SK-N-SH treated with all-trans-retinoic acid at 6 μM for 48 hours (cell line): Measurements from ENCODE around the gene SH3D19.

Experiments used
- ARNTL ChIP-seq: fragments of 450-650 bp; formaldehyde crosslinking; IDR thresholded peaks from 2 replicates; pipeline ENCODE4 v1.5.0; 2020; ENCODE audit warnings: low read depth, mild to moderate bottlenecking, moderate library complexity, borderline replicate concordance
- CSDC2 ChIP-seq: fragments of 250-450 bp; sonication (Bioruptor Pico); IDR thresholded peaks from 2 replicates; pipeline ENCODE4 v1.5.0; 2020; ENCODE audit warnings: mild to moderate bottlenecking, moderate library complexity
- ESRRG ChIP-seq: fragments of 250-450 bp; sonication (Bioruptor Pico); IDR thresholded peaks from 2 replicates; pipeline ENCODE4 v1.6.1; 2021; ENCODE audit warnings: mild to moderate bottlenecking
- ISL1 ChIP-seq: fragments of 250-450 bp; sonication (Bioruptor Pico); IDR thresholded peaks from 2 replicates; pipeline ENCODE4 v2.1.2; 2022; ENCODE audit warnings: mild to moderate bottlenecking, moderate library complexity
- PATZ1 ChIP-seq: fragments of 250-450 bp; sonication (Bioruptor Pico); IDR thresholded peaks from 2 replicates; pipeline ENCODE4 v1.8.0; 2020; ENCODE audit warnings: mild to moderate bottlenecking, moderate library complexity, borderline replicate concordance
- RARB ChIP-seq: fragments of 250-450 bp; sonication (Bioruptor Pico); IDR thresholded peaks from 2 replicates; pipeline ENCODE4 v1.8.0; 2021; ENCODE audit warnings: mild to moderate bottlenecking, moderate library complexity
- TCF4 ChIP-seq: fragments of 250-450 bp; sonication (Bioruptor Pico); IDR thresholded peaks from 2 replicates; pipeline ENCODE4 v1.8.0; 2021; ENCODE audit warnings: mild to moderate bottlenecking, moderate library complexity, borderline replicate concordance
- TOX ChIP-seq: fragments of 250-450 bp; sonication (Bioruptor Pico); IDR thresholded peaks from 2 replicates; pipeline ENCODE4 v1.8.0; 2021; ENCODE audit warnings: mild to moderate bottlenecking, moderate library complexity, borderline replicate concordance
- ZC3H10 ChIP-seq: fragments of 250-450 bp; sonication (Bioruptor Pico); IDR thresholded peaks from 2 replicates; pipeline ENCODE4 v1.5.1; 2021; ENCODE audit warnings: mild to moderate bottlenecking, moderate library complexity
- ZFP3 ChIP-seq: fragments of 250-450 bp; sonication (Bioruptor Pico); IDR thresholded peaks from 2 replicates; pipeline ENCODE4 v1.5.0; 2020; ENCODE audit warnings: mild to moderate bottlenecking, moderate library complexity
- ZFP30 ChIP-seq: fragments of 450-650 bp; formaldehyde crosslinking; IDR thresholded peaks from 2 replicates; pipeline ENCODE4 v1.5.0; 2022; ENCODE audit warnings: mild to moderate bottlenecking, moderate library complexity
- ZNF565 ChIP-seq: fragments of 450-650 bp; formaldehyde crosslinking; conservative IDR thresholded peaks from 2 replicates; pipeline ENCODE4 v1.5.0; 2020; ENCODE audit warnings: low read depth, mild to moderate bottlenecking, moderate library complexity
- ZNF8 ChIP-seq: fragments of 450-650 bp; formaldehyde crosslinking; IDR thresholded peaks from 2 replicates; pipeline ENCODE4 v1.5.0; 2020; ENCODE audit warnings: mild to moderate bottlenecking, moderate library complexity

GRCh38 chr4:151228189-151229119 is 97.0 kb downstream of the SH3D19 start:
- no peak for TF ChIP-seq ZFP3
- TF ChIP-seq TCF4 (CRISPR knock-in tag), result no peak
- no peak for TF ChIP-seq PATZ1
- no peak for TF ChIP-seq RARB (CRISPR knock-in tag)
- TF ChIP-seq ESRRG (CRISPR knock-in tag), result no peak
- no peak for TF ChIP-seq ARNTL (CRISPR knock-in tag)
- no peak for TF ChIP-seq ZC3H10 (CRISPR knock-in tag)
- TF ChIP-seq CSDC2, result no peak
- TF ChIP-seq ZNF8, result no peak
- no peak for TF ChIP-seq ZNF565 (CRISPR knock-in tag)
- TF ChIP-seq TOX (CRISPR knock-in tag), result no peak
- no peak for TF ChIP-seq ISL1
- TF ChIP-seq ZFP30 (CRISPR knock-in tag), result no peak
